ENCODE measurements around the gene MIF. TPM values are rescaled to one million over a fixed set of nuclear protein-coding genes. Genes with fewer than 3 reads are reported as not detected.
A peak's percentile ranks its signal among the peaks of the same experiment; 100 is the strongest.

Gene MIF
- total and polyA plus RNA-seq, 2 of the 4 experiments (the other 2 are of a cell fraction), result 123 to 530 TPM

DNA sequence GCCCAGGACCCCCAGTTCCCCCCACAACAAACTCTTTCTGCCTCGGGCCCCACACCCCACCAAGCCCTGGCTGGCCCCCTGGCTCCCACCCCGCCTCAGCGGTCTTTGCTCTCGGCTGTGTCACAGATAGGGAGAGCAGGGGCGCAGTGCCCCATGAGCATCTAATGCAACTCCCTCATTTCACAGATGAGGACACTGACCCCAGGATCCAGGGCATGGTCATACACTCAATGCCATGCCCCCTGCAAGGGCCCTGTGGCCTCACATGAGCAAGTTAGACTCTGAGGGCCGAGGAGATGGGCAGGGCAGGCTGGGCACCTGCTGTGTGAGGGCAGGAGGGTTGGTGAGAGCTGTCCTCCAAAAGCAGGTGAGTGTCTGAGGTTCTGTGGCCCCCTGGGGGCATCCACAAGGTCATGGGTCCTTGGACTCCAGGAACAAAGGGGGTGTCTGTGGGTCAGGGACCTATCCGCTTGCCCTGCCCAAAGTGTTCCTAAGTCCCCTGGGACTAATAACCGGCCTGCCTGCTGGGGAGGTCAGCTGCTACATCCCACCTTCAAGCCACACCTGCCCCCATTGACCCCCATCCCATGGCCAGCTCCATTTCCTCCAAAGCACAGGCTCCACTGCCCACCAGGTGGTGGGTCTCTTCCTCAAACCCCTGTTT lies 2.5 kb downstream of the MIF start:
- BruUV-seq (replicated peaks), result no TSS peak
- WGBS, 2 experiments (ENCODE audit: extremely low coverage in 2 of 2, insufficient read length in 1 of 2), result 100% methylated on average over 1 of the region's 8 CpGs; no CpG with 5 or more reads in 1 of the 2 experiments
- Histone ChIP-seq H3K9me1 (ENCODE audit: insufficient read depth, low read length) (peaks cover 21% of the 10 kb centered on the region), H3K79me1 (ENCODE audit: low read depth in 1 of 2, low read length in 2 of 2) (peaks cover 17 to 31% of the 10 kb centered on the region in 2 experiments), H3K9me3 (ENCODE audit: control insufficient read depth, insufficient read depth, low read length) (no peaks in the 10 kb centered on the region), H2AK5ac (ENCODE audit: low read depth, low read length) (no peak overlapping the region; the same call in 1 of the 2 replicates), H3K27me3 (ENCODE audit: control insufficient read depth, insufficient read depth, low read length) (no peaks in the 10 kb centered on the region), H2BK5ac (ENCODE audit: low read depth, low read length, poor library complexity, severe bottlenecking) (no peak overlapping the region), H2AK9ac (replicated peaks; ENCODE audit: low read depth, low read length, poor library complexity) (peak overlapping the region; percentile 83), H3K23ac (ENCODE audit: low read depth, low read length) (no peak overlapping the region), H4K5ac (ENCODE audit: low read depth, low read length) (no peak overlapping the region), H4K8ac (ENCODE audit: low read depth in 2 of 2, low read length in 2 of 2) (no peak overlapping the region), H2BK120ac (ENCODE audit: low read depth, low read length) (no peak overlapping the region), H3K4me2 (ENCODE audit: low read depth, low read length) (no peak overlapping the region), H3K4me1 (ENCODE audit: control insufficient read depth, insufficient read depth, low read length) (peaks cover 12% of the 10 kb centered on the region), H4K20me1 (ENCODE audit: insufficient read depth, low read length) (peaks cover 24% of the 10 kb centered on the region), H2BK15ac (ENCODE audit: low read depth, low read length) (no peak overlapping the region), H3K4me3 (ENCODE audit: insufficient read depth, low read depth, low read length) (no peak overlapping the region), H3K56ac (ENCODE audit: extremely low read depth, insufficient read depth, low read length) (no peak overlapping the region), H3K14ac (replicated peaks; ENCODE audit: low read depth, low read length) (no peak overlapping the region), H3K9ac (ENCODE audit: low read depth, low read length) (no peak overlapping the region), H3K18ac (ENCODE audit: low read depth, low read length) (no peak overlapping the region), H3K36me3 (ENCODE audit: control insufficient read depth, insufficient read depth, low read length) (peaks cover 24% of the 10 kb centered on the region), H3K27ac (ENCODE audit: insufficient read depth, low read length) (no peak overlapping the region), H2AFZ (replicated peaks; ENCODE audit: low read length, poor library complexity) (no peak overlapping the region), H3K4ac (ENCODE audit: low read depth, low read length) (no peak overlapping the region), H2BK20ac (ENCODE audit: low read depth, low read length) (no peak overlapping the region), H4K91ac (ENCODE audit: insufficient read depth, low read depth, low read length) (no peak overlapping the region)
- DNase-seq, result no peak
- ChIA-PET CTCF (no interaction called here), POLR2A (ENCODE audit: unreplicated experiment) (no interaction called here)
- no peak for ATAC-seq (ENCODE audit: low read depth)
- in situ Hi-C loops (cut with MboI; ENCODE audit: low sequenced_read_pairs), result no loop called here
- dilution Hi-C loops (cut with HindIII; ENCODE audit: low sequenced_read_pairs, unreplicated experiment), result no loop called here
- TF ChIP-seq POLR2A (IDR thresholded peaks at IDR 0.05; ENCODE audit: low read depth, low read length) (0 out of 2 replicates have a peak, but pooled peaks have one; percentile 6), FOS (IDR thresholded peaks at IDR 0.05; ENCODE audit: low read depth, low read length) (no peak)
- intact Hi-C loops (cut with micrococcal nuclease), result no loop called here
